ENCODE measurements around the gene RPAP3.

Gene RPAP3

DNA sequence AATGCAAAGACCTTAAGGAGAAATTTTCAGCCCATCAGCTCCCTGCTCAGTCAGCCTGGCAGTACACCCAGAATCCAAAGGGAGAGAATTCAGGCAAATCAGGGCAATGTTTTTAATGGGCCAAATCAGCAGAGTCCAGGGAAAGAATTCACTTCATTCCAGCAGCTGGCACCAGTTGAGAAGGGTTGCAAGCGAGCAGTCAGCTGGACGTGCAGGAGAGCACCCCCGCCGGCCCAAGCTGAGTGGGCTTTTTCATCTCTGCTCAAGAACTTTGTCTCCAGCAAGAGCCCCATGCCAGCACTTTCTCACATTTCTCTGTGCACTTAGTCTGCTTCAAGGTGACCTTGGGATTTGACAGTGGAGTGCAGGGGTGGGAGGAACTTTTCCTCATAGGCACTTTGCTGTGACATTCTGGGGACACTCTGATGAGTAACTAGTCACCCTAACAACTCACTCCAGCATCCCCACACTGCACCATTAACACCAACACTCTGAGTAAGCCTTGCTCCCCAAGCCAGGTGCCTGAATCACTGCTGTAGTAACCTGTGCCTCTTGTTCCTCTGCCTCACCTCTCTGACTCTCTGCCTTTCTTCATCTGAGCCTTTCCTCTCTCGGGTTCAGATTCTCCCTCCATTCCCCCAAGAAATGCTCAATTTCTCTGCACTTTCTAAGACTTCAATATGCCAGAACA, 17.3 kb upstream of the RPAP3 start:
- TF ChIP-seq, protein P1, sequence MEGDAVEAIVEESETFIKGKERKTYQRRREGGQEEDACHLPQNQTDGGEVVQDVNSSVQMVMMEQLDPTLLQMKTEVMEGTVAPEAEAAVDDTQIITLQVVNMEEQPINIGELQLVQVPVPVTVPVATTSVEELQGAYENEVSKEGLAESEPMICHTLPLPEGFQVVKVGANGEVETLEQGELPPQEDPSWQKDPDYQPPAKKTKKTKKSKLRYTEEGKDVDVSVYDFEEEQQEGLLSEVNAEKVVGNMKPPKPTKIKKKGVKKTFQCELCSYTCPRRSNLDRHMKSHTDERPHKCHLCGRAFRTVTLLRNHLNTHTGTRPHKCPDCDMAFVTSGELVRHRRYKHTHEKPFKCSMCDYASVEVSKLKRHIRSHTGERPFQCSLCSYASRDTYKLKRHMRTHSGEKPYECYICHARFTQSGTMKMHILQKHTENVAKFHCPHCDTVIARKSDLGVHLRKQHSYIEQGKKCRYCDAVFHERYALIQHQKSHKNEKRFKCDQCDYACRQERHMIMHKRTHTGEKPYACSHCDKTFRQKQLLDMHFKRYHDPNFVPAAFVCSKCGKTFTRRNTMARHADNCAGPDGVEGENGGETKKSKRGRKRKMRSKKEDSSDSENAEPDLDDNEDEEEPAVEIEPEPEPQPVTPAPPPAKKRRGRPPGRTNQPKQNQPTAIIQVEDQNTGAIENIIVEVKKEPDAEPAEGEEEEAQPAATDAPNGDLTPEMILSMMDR (IDR thresholded peaks at IDR 0.05; ENCODE audit: low read depth, low read length), result no peak
- no peak for DNase-seq (ENCODE audit: low read depth in 2 of 2)
- H3K4me3 ChIP-seq (replicated peaks in 1 of 2; ENCODE audit: low read depth in 2 of 2, low read length in 2 of 2), result no peak overlapping the region

DNA sequence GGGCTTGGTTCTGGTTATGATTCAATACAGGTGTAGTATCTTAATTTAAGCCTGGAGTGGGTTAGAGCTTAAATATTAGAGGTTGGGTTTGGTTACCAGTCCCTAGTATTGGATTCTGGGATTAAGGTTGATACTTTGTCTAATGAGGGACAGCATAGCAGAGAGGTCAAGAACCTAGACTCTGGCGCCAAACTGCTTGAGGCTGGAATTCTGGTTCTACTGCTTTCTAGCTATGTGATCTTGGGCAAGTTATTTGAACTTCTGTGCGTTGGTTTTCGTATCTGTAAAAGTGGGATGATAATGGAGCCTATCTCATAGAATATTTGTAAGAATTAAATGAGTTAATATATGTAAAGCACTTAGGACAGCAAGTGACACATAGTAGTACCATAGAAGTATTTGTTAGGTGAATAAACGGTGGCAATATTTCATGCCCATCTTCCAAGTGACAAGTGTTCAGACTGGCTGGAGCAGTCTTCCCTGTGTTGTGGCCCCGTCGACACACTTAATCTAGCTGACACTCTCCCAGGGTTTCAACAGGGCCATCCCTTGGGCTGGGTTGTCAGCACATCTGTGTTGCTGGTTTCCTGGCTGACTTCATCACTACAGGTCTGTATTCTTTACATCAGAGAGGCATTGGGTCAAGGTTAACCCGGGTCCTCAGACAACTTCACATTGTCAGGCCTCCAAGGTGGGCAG, 16.5 kb upstream of the RPAP3 start:
- no peak for DNase-seq (ENCODE audit: low read depth in 2 of 2)
- H3K4me3 ChIP-seq (replicated peaks in 1 of 2; ENCODE audit: low read depth in 2 of 2, low read length in 2 of 2), result no peak overlapping the region
- TF ChIP-seq, protein P1 (IDR thresholded peaks at IDR 0.05; ENCODE audit: low read depth, low read length), result no peak

DNA sequence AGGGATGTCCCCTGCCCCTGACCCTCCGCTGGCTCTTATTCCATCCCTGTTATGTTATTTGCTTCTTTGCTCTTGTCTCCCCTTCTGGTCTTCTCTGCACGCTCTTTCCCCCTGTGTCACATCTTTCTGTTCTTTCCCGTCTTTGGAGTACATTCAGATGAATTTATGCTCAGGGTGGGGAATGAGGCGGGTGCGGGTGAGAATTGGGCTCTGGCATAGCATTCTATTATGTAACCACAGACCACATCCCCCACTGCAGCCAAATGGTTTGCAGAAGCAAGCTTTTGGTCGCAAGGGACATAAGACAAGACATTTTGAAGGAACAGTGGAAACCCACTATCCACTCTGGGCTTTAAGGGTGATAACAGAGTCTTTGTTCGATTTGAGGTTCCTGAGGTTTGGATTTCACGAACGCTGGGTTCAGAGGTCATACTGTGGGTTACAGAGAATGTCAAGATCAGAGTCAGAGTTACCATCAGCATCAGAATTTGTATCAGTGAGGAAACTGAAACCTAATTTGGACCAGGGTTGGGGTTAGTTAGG, 15.7 kb upstream of the RPAP3 start:
- DNase-seq (ENCODE audit: low read depth in 2 of 2), result no peak
- TF ChIP-seq, protein P1 (IDR thresholded peaks at IDR 0.05; ENCODE audit: low read depth, low read length), result no peak
- H3K4me3 ChIP-seq (replicated peaks in 1 of 2; ENCODE audit: low read depth in 2 of 2, low read length in 2 of 2), result no peak overlapping the region

DNA sequence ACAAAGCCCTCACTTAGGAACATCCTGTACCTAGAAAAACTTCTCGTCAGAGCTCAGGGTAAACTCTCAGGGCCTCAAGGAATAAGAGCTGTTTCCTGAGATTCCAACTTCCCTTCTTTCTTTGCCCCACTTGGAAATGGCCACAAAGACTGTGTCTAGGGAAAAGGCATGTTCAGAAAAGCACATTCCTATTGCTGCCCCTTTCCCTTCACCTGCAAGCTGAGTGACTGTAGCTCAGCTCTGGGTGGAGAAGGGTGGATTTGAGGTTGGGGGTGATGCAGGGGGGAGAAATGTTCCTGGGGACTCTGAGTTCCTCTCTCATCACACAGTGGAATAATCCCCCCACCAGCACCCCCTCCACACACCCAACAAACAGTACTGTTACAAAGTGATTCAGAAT, 12.7 kb upstream of the RPAP3 start:
- DNase-seq (ENCODE audit: low read depth in 2 of 2), result no peak
- no peak overlapping the region for H3K4me3 ChIP-seq (replicated peaks in 1 of 2; ENCODE audit: low read depth in 2 of 2, low read length in 2 of 2)
- TF ChIP-seq, protein P1 (IDR thresholded peaks at IDR 0.05; ENCODE audit: low read depth, low read length), result no peak

DNA sequence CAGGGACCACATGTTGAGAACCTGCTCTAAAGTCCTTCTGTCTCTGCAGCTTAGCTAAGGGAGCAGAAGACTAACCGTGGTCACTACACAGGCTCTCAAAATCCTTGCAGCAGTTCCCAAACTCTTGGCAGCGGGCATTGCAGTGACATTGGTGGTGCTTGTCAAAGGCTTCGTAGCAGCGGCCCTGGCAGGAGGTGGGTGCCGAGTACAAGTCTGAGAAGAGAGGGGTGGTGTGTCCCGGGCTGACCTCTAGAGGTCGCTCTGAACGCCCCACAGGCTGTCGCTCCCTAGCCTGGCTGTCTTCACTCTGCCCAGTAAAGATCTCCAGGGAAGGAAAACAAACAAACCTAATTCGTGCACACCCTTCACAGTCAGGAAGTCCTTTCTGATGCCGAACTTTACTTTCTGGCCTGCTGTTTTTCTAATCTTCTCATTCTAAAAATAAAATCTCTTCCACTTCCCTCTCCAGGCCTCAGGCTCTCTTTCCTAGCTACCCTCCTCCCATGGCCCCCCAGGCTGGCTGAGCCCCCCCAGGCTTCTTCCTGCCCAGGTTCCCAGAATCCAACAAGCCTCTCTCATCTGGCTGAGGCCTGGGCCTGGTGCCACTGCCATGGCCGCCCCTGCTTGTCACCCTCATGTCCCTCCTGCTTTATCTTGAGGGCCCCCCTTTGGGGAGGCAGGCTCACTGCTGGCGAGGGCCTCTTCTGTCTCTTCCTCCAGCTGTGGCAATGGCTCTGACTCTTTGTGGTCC, 11.8 kb upstream of the RPAP3 start:
- peak; percentile 91 to 95 for DNase-seq (ENCODE audit: low read depth in 2 of 2)
- TF ChIP-seq, protein P1 (IDR thresholded peaks at IDR 0.05; ENCODE audit: low read depth, low read length), result peak; percentile 93
- H3K4me3 ChIP-seq (replicated peaks in 1 of 2; ENCODE audit: low read depth in 2 of 2, low read length in 2 of 2), result no peak overlapping the region

DNA sequence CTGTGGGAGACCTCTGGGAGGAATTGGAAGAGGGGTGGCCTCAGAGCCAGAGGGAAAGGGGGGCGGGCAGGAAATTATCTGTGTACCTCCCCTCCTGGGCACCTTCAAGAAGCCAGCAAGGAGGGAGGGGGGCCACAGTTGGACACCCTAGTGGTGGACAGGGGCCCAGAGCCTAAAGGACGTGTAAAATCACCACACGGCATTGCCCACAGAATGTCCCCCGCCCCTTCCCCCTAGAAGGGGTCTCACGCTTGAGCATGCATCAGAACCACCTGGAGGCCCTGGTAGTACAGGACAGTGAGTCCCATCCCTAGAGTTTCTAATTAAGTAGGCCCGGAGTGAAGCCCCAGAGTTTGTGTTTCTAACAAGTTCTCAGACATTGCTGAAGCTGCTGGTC, 11.2 kb upstream of the RPAP3 start:
- TF ChIP-seq, protein P1 (IDR thresholded peaks at IDR 0.05; ENCODE audit: low read depth, low read length), result no peak
- H3K4me3 ChIP-seq (replicated peaks in 1 of 2; ENCODE audit: low read depth in 2 of 2, low read length in 2 of 2), result no peak overlapping the region
- no peak for DNase-seq (ENCODE audit: low read depth in 2 of 2)
